DOHH2 (cell line): ENCODE data around the gene NFE2L2.
A peak's percentile ranks its signal among the peaks of the same experiment; 100 is the strongest.

Experiments used
- H3F3A ChIP-seq: fragments of 200-600 bp; sonication (generic), shearing (Covaris generic); 2 replicates; pipeline ENCODE4 v1.6.0; 2016; ENCODE audit warnings: antibody characterized with exemption, mild to moderate bottlenecking; ENCODE audit not compliant: control insufficient read depth, insufficient read depth
- H3K27ac ChIP-seq: fragments of 200-600 bp; sonication (generic); 2 replicates; pipeline ENCODE4 v1.5.1; 2014; ENCODE audit warnings: low read depth, mild to moderate bottlenecking, low read length, moderate library complexity
- H3K27me3 ChIP-seq: fragments of 200-600 bp; sonication (generic); 2 replicates; pipeline ENCODE4 v1.6.1; 2014; ENCODE audit warnings: mild to moderate bottlenecking, low read length, mixed read lengths; ENCODE audit not compliant: control insufficient read depth
- H3K36me3 ChIP-seq: fragments of 200-600 bp; sonication (generic); 2 replicates; pipeline ENCODE4 v1.6.1; 2014; ENCODE audit warnings: mild to moderate bottlenecking, low read length, moderate library complexity, mixed read lengths; ENCODE audit not compliant: control insufficient read depth
- H3K4me1 ChIP-seq: fragments of 200-600 bp; sonication (generic); 2 replicates; pipeline ENCODE4 v1.6.1; 2014; ENCODE audit warnings: mild to moderate bottlenecking, low read length, mixed read lengths; ENCODE audit not compliant: control insufficient read depth
- H3K4me2 ChIP-seq: fragments of 200-600 bp; sonication (generic); 2 replicates; pipeline ENCODE4 v1.6.0; 2014; ENCODE audit warnings: mild to moderate bottlenecking, low read length, moderate library complexity
- H3K4me3 ChIP-seq: fragments of 200-600 bp; sonication (generic); 2 replicates; pipeline ENCODE4 v1.5.1; 2014; ENCODE audit warnings: mild to moderate bottlenecking, low read length, mixed read lengths
- H3K79me2 ChIP-seq: fragments of 200-600 bp; sonication (generic); 2 replicates; pipeline ENCODE4 v1.6.1; 2014; ENCODE audit warnings: mild to moderate bottlenecking, low read length, mixed read lengths; ENCODE audit not compliant: control insufficient read depth
- H3K9me2 ChIP-seq: fragments of 200-600 bp; sonication (generic); replicated peaks from 2 replicates; pipeline ENCODE4 v1.6.1; 2014; ENCODE audit warnings: mild to moderate bottlenecking, low read length, mixed read lengths; ENCODE audit not compliant: control insufficient read depth
- H3K9me3 ChIP-seq: fragments of 200-600 bp; sonication (generic); 2 replicates; pipeline ENCODE4 v1.6.1; 2014; ENCODE audit warnings: antibody characterized with exemption, low read length, mixed read lengths; ENCODE audit not compliant: control insufficient read depth, insufficient read depth
- H4K20me1 ChIP-seq: fragments of 200-600 bp; sonication (generic); 2 replicates; pipeline ENCODE4 v1.6.0; 2014; ENCODE audit warnings: low read depth, mild to moderate bottlenecking, antibody characterized with exemption, low read length, moderate library complexity; ENCODE audit not compliant: control insufficient read depth, insufficient read depth
- CTCF ChIP-seq: fragments of 200-600 bp; sonication (generic); IDR thresholded peaks from one replicate; pipeline ENCODE4 v1.5.1; 2014; ENCODE audit warnings: antibody characterized with exemption, mild to moderate bottlenecking, low read depth, low read length; ENCODE audit not compliant: poor library complexity, severe bottlenecking
- EZH2phosphoT487 ChIP-seq: fragments of 200-600 bp; sonication (generic); IDR thresholded peaks from 2 replicates; pipeline ENCODE4 v1.6.1; 2017; ENCODE audit warnings: borderline replicate concordance, mild to moderate bottlenecking, antibody characterized with exemption, low read length, moderate library complexity, mixed read lengths

Gene NFE2L2

DNA sequence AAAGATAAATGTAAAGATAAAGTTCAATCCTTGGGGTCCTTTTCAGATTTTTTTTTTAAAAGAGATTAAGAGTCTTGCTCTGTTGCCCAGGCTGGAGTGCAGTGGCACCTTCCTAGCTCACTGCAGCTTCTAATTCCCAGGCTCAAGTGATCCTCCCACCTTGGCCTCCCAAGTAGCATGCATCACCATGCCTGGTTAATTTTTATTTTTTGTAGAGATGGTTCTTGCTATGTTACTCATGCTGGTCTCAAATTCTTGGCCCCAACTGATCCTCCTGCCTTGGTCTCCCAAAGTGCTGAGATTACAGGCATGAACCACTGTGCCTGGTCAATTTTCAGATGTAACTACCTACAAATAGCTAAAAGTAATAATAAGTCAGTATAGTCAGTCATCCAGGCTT is 21.1 kb downstream of the NFE2L2 start:
- H4K20me1 ChIP-seq = peaks cover 49% of the 10 kb centered on the region; the same call in 1 of the 2 replicates
- TF ChIP-seq EZH2phosphoT487 (no peak), CTCF (no peak)
- no peaks in the 10 kb centered on the region for H3K27me3 ChIP-seq
- H3K79me2 ChIP-seq = peaks cover 99% of the 10 kb centered on the region
- H3K36me3 ChIP-seq = peaks cover 22% of the 10 kb centered on the region
- H3K27ac ChIP-seq = no peak overlapping the region
- no peaks in the 10 kb centered on the region for H3F3A ChIP-seq
- no peaks in the 10 kb centered on the region for H3K9me2 ChIP-seq
- no peak overlapping the region for H3K4me3 ChIP-seq
- H3K4me2 ChIP-seq = no peak overlapping the region
- H3K4me1 ChIP-seq = peaks cover 43% of the 10 kb centered on the region
- no peaks in the 10 kb centered on the region for H3K9me3 ChIP-seq

- Histone ChIP-seq H3K9me3 (no peaks in the 10 kb centered on the region), H3K27me3 (no peaks in the 10 kb centered on the region), H4K20me1 (peaks cover 50% of the 10 kb centered on the region; the same call in 1 of the 2 replicates), H3K4me3 (no peak overlapping the region), H3K36me3 (peaks cover 26% of the 10 kb centered on the region), H3K4me2 (peak overlapping the region; percentile 23; the same call in 1 of the 2 replicates), H3K4me1 (peaks cover 43% of the 10 kb centered on the region), H3F3A (no peaks in the 10 kb centered on the region), H3K79me2 (peaks cover 99% of the 10 kb centered on the region), H3K27ac (no peak overlapping the region), H3K9me2 (no peaks in the 10 kb centered on the region)
- TF ChIP-seq CTCF = no peak
- no peak for TF ChIP-seq EZH2phosphoT487
Observed at GRCh38 chr2:177243073-177243472, 21.5 kb downstream of the NFE2L2 start.

DNA sequence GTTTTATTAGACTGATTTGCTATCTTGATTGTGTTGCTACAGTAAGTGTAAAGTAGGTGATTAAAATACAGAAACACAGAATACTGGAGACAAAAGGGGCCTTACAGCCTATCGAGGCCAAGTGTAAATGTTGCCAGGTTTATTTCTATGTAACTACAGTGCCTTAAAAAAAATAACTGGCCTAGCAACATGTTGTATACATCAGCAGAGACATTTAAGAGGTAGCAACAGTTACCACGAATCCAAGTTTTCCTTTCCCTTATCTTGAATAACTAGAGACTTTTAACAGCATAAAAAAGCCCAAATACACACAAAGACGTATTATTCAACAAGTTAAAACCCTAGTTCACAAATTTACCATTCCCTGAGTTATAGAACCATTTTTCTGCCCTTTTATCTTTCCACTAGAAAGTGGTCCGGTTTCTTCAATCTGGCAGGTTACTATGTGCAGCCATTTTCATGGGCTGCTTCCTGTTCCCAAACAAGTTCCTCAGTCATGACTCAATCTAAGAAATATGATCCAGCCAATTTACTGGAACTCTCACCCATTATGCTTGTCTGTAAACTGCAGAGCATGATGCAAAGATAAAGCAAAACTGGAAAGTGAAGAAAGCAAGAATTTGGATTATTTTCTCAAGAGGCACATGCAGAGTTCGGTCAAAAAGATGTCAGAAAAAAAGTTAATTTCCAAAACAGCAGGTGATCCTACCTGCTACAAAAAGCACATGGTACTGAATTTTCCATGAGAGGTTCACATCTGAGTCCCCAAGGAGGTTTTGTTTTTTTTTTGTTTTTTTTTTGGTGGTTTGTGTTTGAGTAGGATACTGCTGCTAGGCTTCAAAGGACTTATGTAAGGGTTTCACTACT is 22.2 kb downstream of the NFE2L2 start:
- Histone ChIP-seq H3K4me2 (peak overlapping the region; percentile 23; the same call in 1 of the 2 replicates), H3K27ac (no peak overlapping the region)

More for the DNA sequence above, 22.2 kb downstream of the NFE2L2 start:
- H3F3A ChIP-seq = no peaks in the 10 kb centered on the region
- peaks cover 30% of the 10 kb centered on the region for H3K36me3 ChIP-seq
- peaks cover 52% of the 10 kb centered on the region; the same call in 1 of the 2 replicates for H4K20me1 ChIP-seq
- peaks cover 43% of the 10 kb centered on the region for H3K4me1 ChIP-seq
- no peaks in the 10 kb centered on the region for H3K9me2 ChIP-seq
- no peak overlapping the region for H3K4me3 ChIP-seq
- no peak for TF ChIP-seq CTCF
- TF ChIP-seq EZH2phosphoT487 = no peak
- no peaks in the 10 kb centered on the region for H3K27me3 ChIP-seq
- H3K79me2 ChIP-seq = peaks cover 99% of the 10 kb centered on the region
- no peaks in the 10 kb centered on the region for H3K9me3 ChIP-seq
